Activated CD8-positive, alpha-beta T cell treated with anti-CD3 and anti-CD28 coated beads, Interleukin-2, amount 10 ng/mL, durations not matched to agents 7 days and 5 days (primary cell): ENCODE data around the gene KIF5C. TPM values are rescaled to one million over a fixed set of nuclear protein-coding genes. Genes with fewer than 3 reads are reported as not detected.
A peak's percentile ranks its signal among the peaks of the same experiment; 100 is the strongest.
"Not testable (repeated sequence)": the region's sequence is repeated elsewhere in the genome, so short reads cannot be mapped to it uniquely, and the experiment has no call there.

Source experiments
- ATAC-seq: fragments of 150-1000 bp; cut with Tn5 transposase; one replicate; pipeline ENCODE4 v1.10.0; 2021; ENCODE audit warnings: moderate library complexity
- CTCF ChIA-PET: fragments of 350-600 bp; sonication (Branson Sonifier 250); formaldehyde crosslinking; loops from one replicate; lab custom pipeline; 2021; ENCODE audit warnings: antibody characterized with exemption; lab: Charles Lee
- POLR2A ChIA-PET: fragments of 350-600 bp; sonication (Branson Sonifier 250); formaldehyde crosslinking; loops from one replicate; lab custom pipeline; 2021; ENCODE audit warnings: antibody characterized with exemption; lab: Charles Lee
- DNase-seq: peaks from one replicate; pipeline ENCODE4 v3.0.0-alpha.2; 2020
- H3K27ac Mint-ChIP-seq: one replicate; pipeline ENCODE4 v1.8.0; 2021; ENCODE audit warnings: mild to moderate bottlenecking, mixed read lengths
- H3K27me3 Mint-ChIP-seq: one replicate; pipeline ENCODE4 v1.8.0; 2021; ENCODE audit warnings: low read depth, mixed read lengths
- H3K36me3 Mint-ChIP-seq: one replicate; pipeline ENCODE4 v1.8.0; 2021; ENCODE audit warnings: low read depth, mixed read lengths
- H3K4me1 Mint-ChIP-seq: one replicate; pipeline ENCODE4 v1.8.0; 2021; ENCODE audit warnings: low read depth, mixed read lengths
- H3K4me3 Mint-ChIP-seq: one replicate; pipeline ENCODE4 v1.8.0; 2021; ENCODE audit warnings: mild to moderate bottlenecking, mixed read lengths
- H3K9me3 Mint-ChIP-seq: one replicate; pipeline ENCODE4 v1.8.0; 2022; ENCODE audit warnings: mixed read lengths; ENCODE audit not compliant: insufficient read depth
- total RNA-seq, 2 experiments: library from RNA; stranded (reverse); gene quantifications; one replicate each; pipeline ENCODE4 v1.2.3, GENCODE V29; 2021

Gene KIF5C
- total RNA-seq = 1 to 10 TPM; 4.4 to 6.5 TPM

DNA sequence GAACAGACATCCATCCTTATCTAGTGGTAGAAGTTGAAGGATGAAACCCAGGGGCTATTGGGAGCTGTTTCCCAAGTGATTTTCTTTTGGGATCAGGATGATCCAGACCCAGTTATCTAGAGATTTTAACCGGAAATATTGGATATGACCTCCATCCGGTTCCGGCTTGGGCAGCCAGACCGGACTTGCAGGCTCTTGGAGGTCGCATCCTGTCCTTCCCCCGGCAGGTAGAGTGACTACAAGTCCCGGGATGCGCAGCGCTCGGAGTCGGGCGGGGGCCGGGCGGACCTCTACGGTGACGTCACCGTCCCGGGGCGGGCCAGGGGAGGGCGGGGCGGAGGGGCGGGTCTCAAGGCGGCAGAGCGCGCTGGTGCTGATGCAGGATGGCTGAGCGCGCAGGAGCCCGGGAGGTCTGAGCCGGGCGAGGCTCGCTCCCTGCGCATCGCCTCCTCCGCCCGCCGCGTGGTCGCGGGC lies at the start of gene KIF5C:
TSS of gene KIF5C (plus strand) at position 360 of the 474 bp plus-strand sequence. CDS start 391 bp downstream, outside the sequence.
- no peaks in the 10 kb centered on the region for H3K9me3 Mint-ChIP-seq
- POLR2A ChIA-PET = no interaction called here

DNA sequence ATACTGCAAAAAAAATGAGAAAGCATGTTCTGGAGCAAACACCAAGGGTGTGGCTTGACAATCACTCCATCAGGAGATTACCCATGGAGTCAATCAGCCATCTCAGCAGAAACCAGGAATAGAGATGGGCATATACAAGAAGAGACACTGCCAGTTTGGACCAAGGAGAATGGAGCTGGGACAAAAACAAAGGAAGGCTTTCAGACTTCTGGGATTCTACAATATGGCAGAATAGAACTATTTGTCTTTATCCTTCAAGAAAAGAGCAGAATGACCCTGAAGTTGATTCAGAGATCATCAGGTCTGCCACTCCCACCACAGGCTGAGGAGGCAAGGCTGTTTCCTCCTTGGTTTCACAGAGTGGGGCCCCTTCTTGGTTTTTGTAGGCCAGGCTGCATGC lies 48.2 kb upstream of the KIF5C start:
- CTCF ChIA-PET = no interaction called here
- H3K36me3 Mint-ChIP-seq = no peaks in the 10 kb centered on the region
- no peak for DNase-seq

More for the DNA sequence above, at the start of gene KIF5C:
- DNase-seq (peak; percentile 94), ATAC-seq (peak; percentile 92)
- H3K4me3 Mint-ChIP-seq = peak within 1 kb of the TSS; percentile 77
- peaks cover 34% of the 10 kb centered on the region for H3K27me3 Mint-ChIP-seq
- CTCF ChIA-PET = no interaction called here
- no peak within 1 kb of the TSS for H3K27ac Mint-ChIP-seq
- H3K36me3 Mint-ChIP-seq = peaks cover 2% of the 10 kb centered on the region
- H3K4me1 Mint-ChIP-seq = peaks cover 15% of the 10 kb centered on the region

DNA sequence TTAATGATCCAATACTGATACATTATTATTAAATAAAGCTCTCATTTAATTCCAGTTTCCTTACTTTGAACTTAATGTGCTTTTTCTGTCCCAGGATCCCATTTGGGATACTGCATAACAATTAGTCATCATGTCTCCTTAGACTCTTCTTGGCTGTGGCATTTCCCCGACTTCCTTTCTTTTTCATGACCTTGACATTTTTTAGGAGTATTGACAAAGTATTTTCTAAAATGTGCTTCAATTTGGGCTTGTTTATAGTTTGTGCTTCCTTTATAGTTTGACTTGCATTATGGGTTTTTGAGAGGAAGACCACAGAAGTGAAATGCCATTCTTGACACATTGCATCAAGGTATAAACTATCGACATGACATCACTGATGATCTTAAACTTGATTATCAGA lies 46.1 kb upstream of the KIF5C start:
- no peaks in the 10 kb centered on the region for H3K27me3 Mint-ChIP-seq
- POLR2A ChIA-PET = no interaction called here
- H3K9me3 Mint-ChIP-seq = no peaks in the 10 kb centered on the region
- H3K36me3 Mint-ChIP-seq = no peaks in the 10 kb centered on the region
- CTCF ChIA-PET = interaction anchor here (1.2 kb wide), 1 partner anchor 12 kb away, joined by 3 read pairs; no protein-coding TSS in a partner anchor
- DNase-seq (no peak), ATAC-seq (no peak)
- no peak overlapping the region for H3K4me3 Mint-ChIP-seq
- H3K4me1 Mint-ChIP-seq = no peaks in the 10 kb centered on the region
- no peak overlapping the region for H3K27ac Mint-ChIP-seq

More for the DNA sequence above, 48.2 kb upstream of the KIF5C start:
- H3K27me3 Mint-ChIP-seq = peaks cover 2% of the 10 kb centered on the region
- H3K4me3 Mint-ChIP-seq = no peak overlapping the region
- no peaks in the 10 kb centered on the region for H3K9me3 Mint-ChIP-seq
- no peak for ATAC-seq
- H3K4me1 Mint-ChIP-seq = no peaks in the 10 kb centered on the region
- POLR2A ChIA-PET = no interaction called here
- H3K27ac Mint-ChIP-seq = no peak overlapping the region

DNA sequence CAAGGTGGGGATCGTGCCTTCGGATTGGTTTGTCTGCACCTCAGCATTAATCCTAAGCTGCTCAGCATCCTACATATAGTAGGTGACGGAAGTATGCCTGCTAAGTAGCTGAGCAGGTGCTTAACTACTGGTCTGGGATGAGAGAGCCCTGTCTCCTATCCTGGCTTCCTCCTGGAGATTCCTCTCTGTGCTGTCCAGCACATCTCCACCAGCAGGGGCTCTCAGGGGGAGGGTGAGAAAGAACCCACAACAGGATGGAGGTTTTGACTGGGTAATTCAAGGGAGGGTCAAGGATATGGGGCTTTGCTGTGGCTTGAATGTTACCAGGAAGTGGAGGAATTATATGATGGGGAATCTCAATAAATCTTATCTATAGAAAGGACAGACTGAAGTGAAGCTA lies 45.4 kb upstream of the KIF5C start:
- no peak for ATAC-seq
- H3K27ac Mint-ChIP-seq = no peak overlapping the region
- H3K4me3 Mint-ChIP-seq = no peak overlapping the region
- ChIA-PET CTCF (no interaction called here), POLR2A (no interaction called here)
- no peak for DNase-seq
- no peaks in the 10 kb centered on the region for H3K9me3 Mint-ChIP-seq
- no peaks in the 10 kb centered on the region for H3K27me3 Mint-ChIP-seq
- no peaks in the 10 kb centered on the region for H3K4me1 Mint-ChIP-seq
- H3K36me3 Mint-ChIP-seq = no peaks in the 10 kb centered on the region

GRCh38 chr2:148832637-148833036 lies 42.4 kb upstream of the KIF5C start:
- H3K27ac Mint-ChIP-seq = no peak overlapping the region
- H3K36me3 Mint-ChIP-seq = no peaks in the 10 kb centered on the region
- no peak for ATAC-seq
- peaks cover 5% of the 10 kb centered on the region for H3K27me3 Mint-ChIP-seq
- ChIA-PET CTCF (interaction anchor here (1.5 kb wide), 1 partner anchor 21 kb away, joined by 3 read pairs; no protein-coding TSS in a partner anchor), POLR2A (no interaction called here)
- H3K4me1 Mint-ChIP-seq = no peaks in the 10 kb centered on the region
- no peak for DNase-seq
- H3K4me3 Mint-ChIP-seq = no peak overlapping the region
- H3K9me3 Mint-ChIP-seq = no peaks in the 10 kb centered on the region

- H3K9me3 Mint-ChIP-seq = peaks cover 4% of the 10 kb centered on the region
- no peak overlapping the region for H3K27ac Mint-ChIP-seq
- ATAC-seq (no peak), DNase-seq (no peak)
- ChIA-PET POLR2A (no interaction called here), CTCF (no interaction called here)
- H3K36me3 Mint-ChIP-seq = no peaks in the 10 kb centered on the region
- no peaks in the 10 kb centered on the region for H3K4me1 Mint-ChIP-seq
- H3K27me3 Mint-ChIP-seq = peaks cover 9% of the 10 kb centered on the region
- no peak overlapping the region for H3K4me3 Mint-ChIP-seq
Measured at GRCh38 chr2:148842050-148842449, 33.0 kb upstream of the KIF5C start.

DNA sequence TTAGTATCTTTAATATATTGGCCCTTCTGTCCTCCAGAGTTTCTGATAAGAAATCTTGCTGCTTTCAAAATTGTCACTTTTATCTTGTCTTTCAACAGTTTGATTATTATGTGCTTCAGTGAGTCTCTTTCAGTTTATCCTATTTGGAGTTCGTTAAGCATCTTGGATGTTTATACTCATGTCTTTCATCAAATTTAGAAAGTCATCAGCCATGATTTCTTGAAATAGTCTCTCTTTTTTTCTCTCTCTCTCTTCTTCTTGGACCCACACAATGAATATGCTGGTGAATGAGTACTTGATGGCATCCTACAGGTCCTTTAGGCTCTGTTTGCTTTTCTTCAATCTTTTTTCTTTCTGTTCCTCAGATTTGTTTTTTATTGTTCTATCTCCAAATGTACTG lies 26.9 kb upstream of the KIF5C start:
- CTCF ChIA-PET = no interaction called here
- Mint-ChIP-seq H3K27me3 (peaks cover 19% of the 10 kb centered on the region), H3K4me1 (no peaks in the 10 kb centered on the region), H3K27ac (no peak overlapping the region), H3K36me3 (no peaks in the 10 kb centered on the region), H3K4me3 (no peak overlapping the region), H3K9me3 (peaks cover 11% of the 10 kb centered on the region)
- ATAC-seq (no peak), DNase-seq (no peak)
- POLR2A ChIA-PET = no interaction called here

GRCh38 chr2:148853458-148853857 lies 21.6 kb upstream of the KIF5C start:
- Mint-ChIP-seq H3K36me3 (no peaks in the 10 kb centered on the region), H3K4me3 (no peak overlapping the region), H3K4me1 (no peaks in the 10 kb centered on the region), H3K27me3 (peaks cover 26% of the 10 kb centered on the region), H3K27ac (no peak overlapping the region), H3K9me3 (peaks cover 2% of the 10 kb centered on the region)
- ChIA-PET POLR2A (no interaction called here), CTCF (no interaction called here)
- DNase-seq (no peak), ATAC-seq (no peak)

DNA sequence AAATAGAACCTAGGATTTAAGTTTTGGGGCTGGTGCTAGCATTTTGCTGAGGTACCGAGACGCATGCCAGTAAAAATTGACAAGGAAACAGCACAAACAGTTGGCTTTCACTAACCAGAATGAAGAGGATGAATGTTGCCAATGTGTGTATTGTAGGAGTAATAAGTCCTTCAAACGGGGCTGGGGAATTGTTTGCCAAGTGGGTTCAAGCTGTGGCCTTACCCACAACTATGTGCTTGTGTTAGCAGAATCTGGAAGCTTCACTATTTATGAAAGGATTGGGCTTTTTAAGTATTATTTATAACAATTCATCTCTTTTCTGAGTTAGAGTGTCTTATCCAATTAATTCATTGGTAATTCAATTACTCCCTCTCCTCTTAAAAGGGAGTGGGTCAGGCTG lies 15.0 kb upstream of the KIF5C start:
- CTCF ChIA-PET = no interaction called here
- H3K4me3 Mint-ChIP-seq = no peak overlapping the region
- no peaks in the 10 kb centered on the region for H3K36me3 Mint-ChIP-seq
- H3K27ac Mint-ChIP-seq = no peak overlapping the region
- ATAC-seq (no peak), DNase-seq (no peak)
- H3K4me1 Mint-ChIP-seq = no peaks in the 10 kb centered on the region
- no peaks in the 10 kb centered on the region for H3K9me3 Mint-ChIP-seq
- H3K27me3 Mint-ChIP-seq = peaks cover 24% of the 10 kb centered on the region
- POLR2A ChIA-PET = no interaction called here

- Mint-ChIP-seq H3K27me3 (peaks cover 27% of the 10 kb centered on the region), H3K4me3 (no peak overlapping the region)
- POLR2A ChIA-PET = no interaction called here
Measured at GRCh38 chr2:148861367-148861766, 13.7 kb upstream of the KIF5C start.

GRCh38 chr2:148862478-148862877 lies 12.5 kb upstream of the KIF5C start:
- H3K27me3 Mint-ChIP-seq = peaks cover 28% of the 10 kb centered on the region
- H3K9me3 Mint-ChIP-seq, POLR2A ChIA-PET, H3K4me3 Mint-ChIP-seq, H3K27ac Mint-ChIP-seq, H3K4me1 Mint-ChIP-seq, H3K36me3 Mint-ChIP-seq, ATAC-seq, DNase-seq: not testable (repeated sequence)
- CTCF ChIA-PET = interaction anchor here (0.6 kb wide), 1 partner anchor 288 kb away, joined by 3 read pairs; no protein-coding TSS in a partner anchor

More at GRCh38 chr2:148861367-148861766, 13.7 kb upstream of the KIF5C start:
- ATAC-seq (no peak), DNase-seq (no peak)
- H3K27ac Mint-ChIP-seq = no peak overlapping the region
- H3K9me3 Mint-ChIP-seq = no peaks in the 10 kb centered on the region
- H3K36me3 Mint-ChIP-seq = no peaks in the 10 kb centered on the region
- CTCF ChIA-PET = no interaction called here
- H3K4me1 Mint-ChIP-seq = no peaks in the 10 kb centered on the region

GRCh38 chr2:148865512-148865911 lies 9.5 kb upstream of the KIF5C start:
- Mint-ChIP-seq H3K4me3 (no peak overlapping the region), H3K27me3 (peaks cover 33% of the 10 kb centered on the region), H3K9me3 (no peaks in the 10 kb centered on the region), H3K27ac (no peak overlapping the region), H3K36me3 (no peaks in the 10 kb centered on the region), H3K4me1 (peaks cover 4% of the 10 kb centered on the region)
- POLR2A ChIA-PET = no interaction called here
- CTCF ChIA-PET = no interaction called here
- DNase-seq = no peak
- no peak for ATAC-seq

- H3K4me3 Mint-ChIP-seq = no peak overlapping the region
- peaks cover 4% of the 10 kb centered on the region for H3K4me1 Mint-ChIP-seq
- H3K27ac Mint-ChIP-seq = no peak overlapping the region
- POLR2A ChIA-PET = no interaction called here
- DNase-seq (no peak), ATAC-seq (no peak)
- CTCF ChIA-PET = no interaction called here
- no peaks in the 10 kb centered on the region for H3K36me3 Mint-ChIP-seq
- H3K9me3 Mint-ChIP-seq = no peaks in the 10 kb centered on the region
- peaks cover 33% of the 10 kb centered on the region for H3K27me3 Mint-ChIP-seq
Measured at GRCh38 chr2:148866091-148866490, 8.9 kb upstream of the KIF5C start.
